Keratinocyte (primary cell): ENCODE results near the gene GDF2. TPM values are rescaled to one million over a fixed set of nuclear protein-coding genes. Genes with fewer than 3 reads are reported as not detected.

Experiments used
- DNase-seq: peaks from one replicate; pipeline ENCODE4 v3.0.0-alpha.2; 2011; ENCODE audit warnings: low read depth, missing footprints, low spot score
- FAIRE-seq: peaks from 2 replicates; lab custom pipeline; 2011; peaks lifted over from hg19 to GRCh38; lab: Jason Lieb, UNC
- H2AFZ ChIP-seq: 2 replicates; pipeline ENCODE4 v1.6.0; 2012; ENCODE audit warnings: low read length, control low read depth, inconsistent platforms; ENCODE audit not compliant: control insufficient read depth
- H3K27ac ChIP-seq: 2 replicates; pipeline ENCODE4 v1.5.1; 2011; ENCODE audit warnings: low read length; ENCODE audit not compliant: control insufficient read depth, insufficient read depth
- H3K27me3 ChIP-seq: 3 replicates; pipeline ENCODE4 v1.6.0; 2011; ENCODE audit warnings: low read length; ENCODE audit not compliant: control insufficient read depth, insufficient read depth; ENCODE audit errors: extremely low read depth
- H3K36me3 ChIP-seq, 2 experiments: 2 replicates in 1 of 2; 3 replicates in 1 of 2; pipeline ENCODE4 v1.5.1; 2011; ENCODE audit warnings: low read length in 2 of 2, mild to moderate bottlenecking in 1 of 2; ENCODE audit not compliant: control insufficient read depth in 2 of 2, insufficient read depth in 2 of 2; ENCODE audit errors: extremely low read depth in 1 of 2
- H3K4me1 ChIP-seq: 3 replicates; pipeline ENCODE4 v1.5.1; 2011; ENCODE audit warnings: low read length; ENCODE audit not compliant: control insufficient read depth, insufficient read depth; ENCODE audit errors: extremely low read depth
- H3K4me2 ChIP-seq: 3 replicates; pipeline ENCODE4 v1.6.0; 2011; ENCODE audit warnings: low read depth, low read length; ENCODE audit not compliant: control insufficient read depth, insufficient read depth; ENCODE audit errors: extremely low read depth
- H3K4me3 ChIP-seq, 3 experiments: fragments of 200-600 bp in 1 of 3; sonication (generic) in 1 of 3; 2 replicates in 2 of 3; 3 replicates in 1 of 3; pipeline ENCODE4 v1.5.1; 2011 to 2016; ENCODE audit warnings: low read length in 3 of 3, mild to moderate bottlenecking in 3 of 3, control low read depth in 2 of 3, inconsistent platforms in 1 of 3, low read depth in 1 of 3, mixed read lengths in 1 of 3, mixed run types in 1 of 3, moderate library complexity in 1 of 3; ENCODE audit not compliant: control insufficient read depth in 2 of 3, insufficient read depth in 2 of 3; ENCODE audit errors: extremely low read depth in 1 of 3
- H3K79me2 ChIP-seq: 2 replicates; pipeline ENCODE4 v1.6.0; 2012; ENCODE audit warnings: low read length; ENCODE audit not compliant: control insufficient read depth, insufficient read depth
- H3K9ac ChIP-seq: 3 replicates; pipeline ENCODE4 v1.6.0; 2011; ENCODE audit warnings: low read length; ENCODE audit not compliant: control insufficient read depth, insufficient read depth; ENCODE audit errors: extremely low read depth
- H3K9me1 ChIP-seq: 3 replicates; pipeline ENCODE4 v1.6.0; 2011; ENCODE audit warnings: low read length; ENCODE audit not compliant: control insufficient read depth, insufficient read depth; ENCODE audit errors: extremely low read depth
- H3K9me3 ChIP-seq: 2 replicates; pipeline ENCODE4 v1.5.1; 2012; ENCODE audit warnings: low read depth, low read length; ENCODE audit not compliant: control insufficient read depth
- H4K20me1 ChIP-seq: 3 replicates; pipeline ENCODE4 v1.6.0; 2011; ENCODE audit warnings: low read length; ENCODE audit not compliant: control insufficient read depth, insufficient read depth; ENCODE audit errors: extremely low read depth
- CTCF ChIP-seq, 3 experiments: IDR thresholded peaks in 1 of 3; conservative IDR thresholded peaks in 1 of 3; optimal IDR thresholded peaks in 1 of 3; 2 replicates in 2 of 3; 3 replicates in 1 of 3; pipeline versions ENCODE3 to v1.5.1; 2011; ENCODE audit warnings: low read length in 3 of 3, mild to moderate bottlenecking in 3 of 3, moderate library complexity in 2 of 3, control low read depth in 1 of 3, inconsistent platforms in 1 of 3; ENCODE audit not compliant: insufficient read depth in 2 of 3; ENCODE audit errors: extremely low read depth in 1 of 3
- EZH2 ChIP-seq: IDR thresholded peaks from one replicate; pipeline ENCODE4 v1.6.1; 2012; ENCODE audit warnings: inconsistent platforms, mild to moderate bottlenecking, low read length, moderate library complexity
- dilution Hi-C: fragments of 300-500 bp; cut with MboI; formaldehyde crosslinking; loops from one replicate; pipeline ENCODE4 v1.7.0; 2020; ENCODE audit warnings: low sequenced_read_pairs; ENCODE audit not compliant: extremely low pct_ligation_motif_present
- polyA plus RNA-seq, 5 experiments: library from polyadenylated mRNA; depleted of rRNA in 3 of 5; stranded (reverse) in 3 of 5; stranded (forward) in 1 of 5; unstranded in 1 of 5; fragments of >200 nt; gene quantifications; 1 replicate in 1 of 5; 2 replicates in 3 of 5; 3 replicates in 1 of 5; pipeline versions ENCODE4 v1.2.1 to v1.2.3, GENCODE V29; 2011 to 2012; ENCODE audit warnings: missing spikeins in 2 of 5, low read depth in 1 of 5, low replicate concordance in 1 of 5

Gene GDF2
- polyA plus RNA-seq, 1 donor (not counting 4 experiments of a cell fraction or from before 2014, with no cell fraction given), result not detected

DNA sequence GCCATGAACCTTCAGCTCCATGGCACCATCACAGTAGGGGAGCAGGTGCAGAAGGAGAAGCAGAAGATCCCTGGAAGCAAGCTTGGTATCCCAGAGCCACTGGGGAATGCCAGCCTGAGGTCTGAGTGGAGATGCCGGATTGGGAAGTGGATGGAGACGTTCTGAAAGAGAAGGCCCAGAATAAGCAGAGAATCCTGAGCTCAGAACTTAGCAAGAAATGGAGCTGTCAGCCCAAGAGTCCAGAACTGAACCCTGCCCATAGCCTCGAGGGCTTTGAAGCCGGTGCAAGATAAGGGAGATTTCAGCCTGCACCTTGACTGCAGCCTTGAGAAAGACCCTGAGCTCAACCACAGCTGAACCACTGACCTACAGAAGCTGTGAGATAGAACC, 36.1 kb upstream of the GDF2 start:
- Histone ChIP-seq H3K9me3 (no peaks in the 10 kb centered on the region), H3K27me3 (peaks cover 35% of the 10 kb centered on the region), H3K9ac (no peak overlapping the region), H3K4me2 (no peak overlapping the region), H3K36me3 (no peaks in the 10 kb centered on the region), H3K4me3 (no peak overlapping the region), H3K79me2 (no peaks in the 10 kb centered on the region), H3K4me1 (no peaks in the 10 kb centered on the region), H2AFZ (no peak overlapping the region), H3K9me1 (no peaks in the 10 kb centered on the region), H4K20me1 (no peaks in the 10 kb centered on the region), H3K27ac (no peak overlapping the region)
- TF ChIP-seq CTCF (optimal IDR thresholded peaks at IDR 0.05 in 1 of 3, IDR thresholded peaks at IDR 0.05 in 1 of 3, conservative IDR thresholded peaks at IDR 0.05 in 1 of 3; ENCODE audit: extremely low read depth in 1 of 3, insufficient read depth in 2 of 3, low read length in 3 of 3) (no peak), EZH2 (no peak)
- dilution Hi-C loops, result no loop called here
- DNase-seq (no peak), FAIRE-seq (no peak)

DNA sequence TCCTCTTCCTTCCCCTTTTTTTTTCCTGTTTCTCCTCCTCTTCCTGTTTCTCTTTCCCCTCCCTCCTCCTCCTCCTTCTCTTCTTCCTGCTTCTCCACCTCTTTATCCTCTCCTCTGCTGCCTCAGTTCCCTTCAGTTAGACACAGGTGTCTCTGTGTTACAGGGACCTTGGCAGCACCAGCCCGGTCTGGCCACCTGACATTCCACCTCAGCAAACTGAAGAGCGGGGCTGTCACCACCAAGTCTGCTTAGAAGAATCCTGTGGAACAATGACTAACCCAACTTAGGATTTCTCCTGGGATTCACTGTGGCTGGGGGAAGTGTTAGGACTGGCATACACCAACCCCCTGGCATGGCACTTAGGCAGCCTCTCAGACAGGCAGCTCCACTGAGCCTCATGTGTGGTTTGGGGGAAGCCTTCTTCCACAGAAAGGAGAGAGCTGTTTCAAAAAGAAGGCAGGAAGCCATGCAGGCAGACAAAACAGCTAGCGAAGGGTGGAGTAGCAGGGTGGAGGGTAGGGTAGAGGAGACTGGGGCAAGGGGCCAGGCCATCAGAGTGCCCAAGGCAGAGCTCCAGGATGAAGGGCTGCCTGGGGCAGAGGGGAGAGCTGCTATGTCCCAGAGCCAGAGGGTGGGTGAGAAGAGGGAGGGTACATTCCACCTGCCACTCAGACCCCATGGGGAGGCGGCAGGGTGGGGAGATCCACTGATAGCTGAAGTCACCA, 35.5 kb upstream of the GDF2 start:
- DNase-seq (no peak), FAIRE-seq (no peak)
- Histone ChIP-seq H3K4me1 (no peaks in the 10 kb centered on the region), H2AFZ (no peak overlapping the region), H3K4me2 (no peak overlapping the region), H3K9me1 (no peaks in the 10 kb centered on the region), H3K27me3 (peaks cover 35% of the 10 kb centered on the region), H3K79me2 (no peaks in the 10 kb centered on the region), H3K27ac (no peak overlapping the region), H3K4me3 (no peak overlapping the region), H3K36me3 (no peaks in the 10 kb centered on the region), H3K9ac (no peak overlapping the region), H4K20me1 (no peaks in the 10 kb centered on the region), H3K9me3 (no peaks in the 10 kb centered on the region)
- no peak for TF ChIP-seq CTCF (optimal IDR thresholded peaks at IDR 0.05 in 1 of 3, IDR thresholded peaks at IDR 0.05 in 1 of 3, conservative IDR thresholded peaks at IDR 0.05 in 1 of 3; ENCODE audit: extremely low read depth in 1 of 3, insufficient read depth in 2 of 3, low read length in 3 of 3)
- TF ChIP-seq EZH2, result no peak
- dilution Hi-C loops, result no loop called here
